ENCODE measurements around the gene WDR86.

DNA sequence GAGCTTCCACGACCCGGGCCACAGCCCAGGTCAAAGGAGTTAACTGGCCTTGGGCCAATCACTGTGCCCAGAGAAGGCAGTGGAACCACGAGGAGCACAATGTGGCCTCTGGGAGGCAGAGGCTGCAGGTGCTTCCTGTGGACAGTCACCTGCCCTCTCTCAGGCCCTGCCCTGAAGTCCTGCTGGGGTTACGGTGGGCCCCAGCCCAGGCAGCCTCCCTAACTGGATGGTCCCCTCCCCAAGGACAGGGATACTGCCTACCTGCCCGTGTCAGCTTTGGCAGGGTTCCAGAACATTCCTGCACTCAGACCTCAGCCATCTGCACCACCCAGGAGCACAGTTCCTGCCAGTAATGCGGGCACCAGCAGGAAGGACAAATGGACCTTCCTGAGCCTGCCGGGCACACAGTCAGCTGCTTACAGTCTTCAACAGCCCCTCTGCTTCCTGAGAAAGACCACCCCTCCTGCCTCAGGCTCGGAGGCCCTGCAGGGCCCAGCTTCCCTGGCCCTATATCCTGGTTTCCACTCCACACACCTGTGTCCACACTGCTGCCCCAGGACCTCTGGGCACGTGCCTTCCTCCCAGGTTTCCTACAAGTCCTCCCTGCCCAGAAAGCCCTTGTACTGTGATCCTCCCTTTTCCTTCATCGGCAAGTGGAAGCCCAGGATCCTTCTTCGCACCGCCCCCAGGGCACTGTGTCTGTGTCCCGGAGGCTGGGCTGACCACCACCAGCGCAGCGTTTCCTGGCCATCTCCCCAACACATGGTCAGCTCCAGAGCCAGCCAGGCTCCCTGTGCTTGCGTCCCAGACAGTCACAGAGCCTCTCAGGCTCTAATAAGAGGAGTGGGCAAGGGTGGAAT lies 23.3 kb downstream of the WDR86 start:
- TF ChIP-seq POLR2A (IDR thresholded peaks at IDR 0.05; ENCODE audit: low read depth, low read length) (no peak), POLR2AphosphoS5 (IDR thresholded peaks at IDR 0.05; ENCODE audit: low read depth, low read length) (no peak)
